BE2C (cell line): ENCODE data around the gene ELFN1.

ENCODE experiments used
- DNase-seq: peaks from one replicate; pipeline ENCODE4 v3.0.0-alpha.2; 2020
- H3K27me3 ChIP-seq: fragments of 250-450 bp; sonication (Bioruptor Pico); 2 replicates; pipeline ENCODE4 v1.5.1; 2020; ENCODE audit warnings: mild to moderate bottlenecking
- H3K36me3 ChIP-seq: fragments of 250-450 bp; sonication (Bioruptor Pico); 2 replicates; pipeline ENCODE4 v1.5.1; 2020; ENCODE audit warnings: mild to moderate bottlenecking
- H3K4me1 ChIP-seq: fragments of 250-450 bp; sonication (Bioruptor Pico); 2 replicates; pipeline ENCODE4 v1.5.1; 2020
- H3K4me3 ChIP-seq: 2 replicates; pipeline ENCODE4 v1.5.1; 2011; ENCODE audit warnings: low read depth, low read length
- H3K9me3 ChIP-seq: fragments of 250-450 bp; sonication (Bioruptor Pico); 2 replicates; pipeline ENCODE4 v1.5.1; 2020
- TF ChIP-seq, protein P1 (sequence below): IDR thresholded peaks from 2 replicates; pipeline ENCODE4 v1.5.1; 2012; ENCODE audit warnings: mild to moderate bottlenecking, low read depth, low read length

ELFN1 gene

DNA sequence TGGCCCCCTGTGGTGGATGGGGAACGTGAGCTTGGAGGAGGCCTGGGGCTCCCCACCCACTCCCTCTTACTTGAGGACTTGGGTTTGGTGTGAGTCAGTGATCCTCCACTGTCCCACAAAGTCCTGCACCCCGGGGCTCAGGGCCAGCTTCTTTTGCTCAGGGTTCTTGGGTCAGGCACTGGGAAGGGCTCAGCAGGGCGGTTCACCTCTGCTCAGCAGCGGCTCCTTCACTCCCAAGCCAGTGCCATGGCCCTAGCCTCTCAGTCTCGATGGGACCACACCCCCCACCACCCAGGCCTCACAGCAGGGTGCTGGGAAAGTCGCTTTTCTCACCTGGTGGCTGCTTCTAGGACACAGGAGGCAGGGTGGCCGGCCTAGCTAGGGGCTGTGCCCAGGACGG, 59.1 kb downstream of the ELFN1 start:
- DNase-seq: no peak
- TF ChIP-seq, protein P1, sequence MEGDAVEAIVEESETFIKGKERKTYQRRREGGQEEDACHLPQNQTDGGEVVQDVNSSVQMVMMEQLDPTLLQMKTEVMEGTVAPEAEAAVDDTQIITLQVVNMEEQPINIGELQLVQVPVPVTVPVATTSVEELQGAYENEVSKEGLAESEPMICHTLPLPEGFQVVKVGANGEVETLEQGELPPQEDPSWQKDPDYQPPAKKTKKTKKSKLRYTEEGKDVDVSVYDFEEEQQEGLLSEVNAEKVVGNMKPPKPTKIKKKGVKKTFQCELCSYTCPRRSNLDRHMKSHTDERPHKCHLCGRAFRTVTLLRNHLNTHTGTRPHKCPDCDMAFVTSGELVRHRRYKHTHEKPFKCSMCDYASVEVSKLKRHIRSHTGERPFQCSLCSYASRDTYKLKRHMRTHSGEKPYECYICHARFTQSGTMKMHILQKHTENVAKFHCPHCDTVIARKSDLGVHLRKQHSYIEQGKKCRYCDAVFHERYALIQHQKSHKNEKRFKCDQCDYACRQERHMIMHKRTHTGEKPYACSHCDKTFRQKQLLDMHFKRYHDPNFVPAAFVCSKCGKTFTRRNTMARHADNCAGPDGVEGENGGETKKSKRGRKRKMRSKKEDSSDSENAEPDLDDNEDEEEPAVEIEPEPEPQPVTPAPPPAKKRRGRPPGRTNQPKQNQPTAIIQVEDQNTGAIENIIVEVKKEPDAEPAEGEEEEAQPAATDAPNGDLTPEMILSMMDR: no peak
- H3K4me1 ChIP-seq: peaks cover 2% of the 10 kb centered on the region; the same call in 1 of the 2 replicates
- H3K36me3 ChIP-seq: no peaks in the 10 kb centered on the region
- no peak overlapping the region for H3K4me3 ChIP-seq
- H3K9me3 ChIP-seq: peaks cover 9% of the 10 kb centered on the region; the same call in 1 of the 2 replicates
- no peaks in the 10 kb centered on the region for H3K27me3 ChIP-seq

DNA sequence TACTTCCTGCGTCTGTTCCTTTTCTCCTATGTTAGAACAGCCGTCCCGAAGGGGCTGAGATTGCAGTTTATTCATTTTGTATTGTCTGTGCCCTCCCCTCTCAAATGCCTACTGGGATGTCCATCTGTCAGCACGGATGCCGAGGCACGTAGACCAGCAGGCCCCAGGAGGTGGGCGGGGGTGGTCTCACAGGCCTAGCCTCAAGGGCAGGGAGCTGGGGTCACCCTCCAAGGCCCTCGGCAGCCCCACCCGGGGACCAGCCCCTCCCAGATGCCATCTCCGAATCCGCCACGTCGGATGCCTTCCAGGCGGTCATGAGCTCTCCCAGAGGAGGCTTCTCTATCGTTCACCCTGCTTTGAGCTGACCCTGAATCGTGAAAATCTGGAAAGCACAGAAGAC, 59.7 kb downstream of the ELFN1 start:
- DNase-seq: no peak
- Histone ChIP-seq H3K36me3 (no peaks in the 10 kb centered on the region), H3K4me3 (no peak overlapping the region), H3K4me1 (peaks cover 2% of the 10 kb centered on the region; the same call in 1 of the 2 replicates), H3K27me3 (no peaks in the 10 kb centered on the region), H3K9me3 (peaks cover 9% of the 10 kb centered on the region; the same call in 1 of the 2 replicates)
- TF ChIP-seq, protein P1: no peak

DNA sequence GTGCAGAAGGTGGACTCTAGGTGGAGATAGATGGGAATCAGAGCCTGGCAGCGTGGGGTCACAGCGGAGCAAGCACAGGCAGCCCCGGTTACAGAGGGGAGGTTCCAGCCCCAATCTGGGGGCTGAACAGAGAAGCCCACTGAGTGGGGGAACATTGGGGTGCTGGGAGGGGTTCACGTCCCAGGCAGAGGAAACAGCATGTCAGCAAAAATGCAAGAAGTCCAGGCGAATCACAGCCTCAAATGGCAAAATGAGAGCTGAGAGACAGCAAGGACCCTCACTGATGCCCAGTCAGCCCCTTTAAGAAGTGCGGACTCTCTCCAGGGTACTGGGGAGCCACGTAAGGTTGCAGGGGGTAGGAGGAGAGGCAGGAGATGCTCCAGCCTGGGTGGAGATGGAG, 62.0 kb downstream of the ELFN1 start:
- H3K4me3 ChIP-seq: no peak overlapping the region
- TF ChIP-seq, protein P1: no peak
- no peaks in the 10 kb centered on the region for H3K36me3 ChIP-seq
- H3K9me3 ChIP-seq: peaks cover 9% of the 10 kb centered on the region; the same call in 1 of the 2 replicates
- H3K27me3 ChIP-seq: no peaks in the 10 kb centered on the region
- H3K4me1 ChIP-seq: peaks cover 2% of the 10 kb centered on the region; the same call in 1 of the 2 replicates
- no peak for DNase-seq

DNA sequence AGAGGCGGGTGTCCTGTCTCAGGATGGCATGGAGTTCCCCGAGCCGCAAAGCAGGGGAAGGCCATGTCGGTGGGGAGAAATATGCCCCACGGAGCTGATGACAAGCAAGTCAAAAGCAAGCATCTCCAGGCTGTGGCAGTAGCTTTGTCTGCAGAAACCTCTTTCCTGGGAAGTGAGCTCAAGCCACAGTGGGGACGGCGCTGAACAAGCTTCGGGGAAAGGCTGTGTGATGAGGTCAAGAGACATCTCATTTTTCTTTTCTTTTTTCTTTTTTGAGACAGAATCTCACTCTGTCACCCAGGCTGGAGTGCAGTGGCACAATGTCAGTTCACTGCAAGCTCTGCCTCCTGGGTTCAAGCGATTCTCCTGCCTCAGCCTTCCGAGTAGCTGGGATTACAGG, 62.6 kb downstream of the ELFN1 start:
- H3K4me1 ChIP-seq: peaks cover 2% of the 10 kb centered on the region; the same call in 1 of the 2 replicates
- H3K27me3 ChIP-seq: no peaks in the 10 kb centered on the region
- H3K4me3 ChIP-seq: no peak overlapping the region
- DNase-seq: no peak
- TF ChIP-seq, protein P1: no peak
- peaks cover 9% of the 10 kb centered on the region; the same call in 1 of the 2 replicates for H3K9me3 ChIP-seq
- H3K36me3 ChIP-seq: no peaks in the 10 kb centered on the region

DNA sequence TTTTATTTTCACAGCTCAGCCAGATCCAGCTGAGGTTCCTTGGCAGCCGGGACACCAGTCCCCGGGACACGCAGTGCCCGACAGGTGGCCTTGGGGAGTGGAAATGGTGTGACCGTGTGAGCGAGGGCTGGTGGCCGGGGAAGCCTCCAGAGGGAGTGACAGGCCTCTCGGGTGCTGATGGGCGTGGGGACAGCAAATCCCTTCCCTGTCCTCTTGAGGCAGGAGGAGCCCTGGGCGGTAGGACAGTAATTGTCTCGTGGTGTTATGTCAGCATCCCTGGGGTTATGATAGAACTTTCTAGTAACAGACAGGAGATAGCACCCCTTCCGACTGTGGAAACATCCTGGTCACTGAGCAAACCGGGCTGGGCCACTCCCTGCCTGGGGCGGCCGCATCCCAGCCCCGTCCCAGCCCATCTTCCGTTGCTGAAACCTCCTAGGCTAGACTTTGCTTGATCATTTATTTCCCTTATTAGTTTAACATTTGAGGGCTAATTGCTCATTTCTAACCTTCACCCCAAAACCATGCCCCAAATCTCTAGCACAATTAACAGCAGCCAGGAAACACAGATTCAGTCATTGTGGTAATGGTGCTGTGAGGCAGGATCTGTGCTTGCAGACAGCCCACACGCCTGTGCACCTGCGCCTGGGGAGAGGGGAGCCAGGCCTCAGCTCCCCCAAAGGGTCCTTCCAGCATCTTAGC, 63.3 kb downstream of the ELFN1 start:
- no peak for DNase-seq
- H3K36me3 ChIP-seq: no peaks in the 10 kb centered on the region
- H3K4me3 ChIP-seq: no peak overlapping the region
- H3K27me3 ChIP-seq: no peaks in the 10 kb centered on the region
- TF ChIP-seq, protein P1: no peak
- peaks cover 9% of the 10 kb centered on the region; the same call in 1 of the 2 replicates for H3K9me3 ChIP-seq
- peaks cover 2% of the 10 kb centered on the region; the same call in 1 of the 2 replicates for H3K4me1 ChIP-seq
